EH (cell line): ENCODE data around the gene JAML.
A peak's percentile ranks its signal among the peaks of the same experiment; 100 is the strongest.

Source experiments
- DNase-seq: peaks from one replicate; pipeline ENCODE4 v3.0.0-alpha.2; 2015; ENCODE audit warnings: low read depth

The JAML gene

DNA sequence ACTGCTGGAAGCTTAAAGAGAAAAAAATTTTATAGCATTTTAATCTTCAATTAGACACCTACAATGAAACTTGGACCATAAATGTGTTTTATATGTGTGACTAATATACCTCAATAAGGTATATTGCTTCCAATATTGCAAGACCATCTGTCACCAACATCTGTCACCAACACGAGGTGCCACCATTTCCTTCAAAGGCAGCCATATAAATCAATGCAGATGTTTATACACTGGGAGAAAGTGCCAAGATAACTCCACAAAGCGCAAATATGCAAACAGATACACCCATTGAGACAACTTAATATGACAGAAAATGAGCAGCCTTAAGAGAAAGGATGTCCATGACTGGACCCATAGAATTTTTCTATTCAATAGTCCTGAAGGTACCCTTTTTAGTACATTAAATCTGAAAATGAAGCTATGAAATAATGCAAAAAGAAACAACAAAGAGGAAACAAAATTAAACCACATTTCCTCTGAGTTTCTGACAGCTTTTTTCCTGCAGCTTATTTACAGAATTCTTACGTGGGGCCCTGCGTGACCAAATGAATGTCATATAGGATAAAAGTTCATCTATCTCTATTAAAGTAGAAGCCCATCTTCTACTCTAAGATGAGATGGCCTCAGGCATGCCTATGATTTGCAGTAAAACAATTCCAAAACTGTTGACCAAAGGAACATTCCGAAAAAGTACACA lies 14.8 kb upstream of the JAML start:
- DNase-seq = no peak

DNA sequence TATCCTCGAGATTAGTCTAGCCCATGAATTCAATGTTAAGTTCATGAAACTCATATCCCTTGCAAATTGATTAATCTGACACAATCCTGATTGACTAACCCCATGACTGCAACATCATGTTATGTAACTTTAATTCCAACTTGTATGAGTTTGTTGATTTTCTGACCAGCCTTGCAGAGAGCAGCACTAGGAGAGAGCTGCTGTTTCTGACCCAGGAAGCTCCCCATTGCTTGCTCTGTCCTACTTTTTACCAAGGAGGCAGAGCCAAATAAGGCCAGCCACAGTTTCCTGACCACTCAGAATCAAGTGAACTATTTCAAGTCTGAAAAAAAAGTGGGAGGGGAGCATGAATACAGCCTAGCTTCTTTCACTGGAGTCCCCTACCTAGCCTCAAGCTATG lies 14.1 kb upstream of the JAML start:
- no peak for DNase-seq

DNA sequence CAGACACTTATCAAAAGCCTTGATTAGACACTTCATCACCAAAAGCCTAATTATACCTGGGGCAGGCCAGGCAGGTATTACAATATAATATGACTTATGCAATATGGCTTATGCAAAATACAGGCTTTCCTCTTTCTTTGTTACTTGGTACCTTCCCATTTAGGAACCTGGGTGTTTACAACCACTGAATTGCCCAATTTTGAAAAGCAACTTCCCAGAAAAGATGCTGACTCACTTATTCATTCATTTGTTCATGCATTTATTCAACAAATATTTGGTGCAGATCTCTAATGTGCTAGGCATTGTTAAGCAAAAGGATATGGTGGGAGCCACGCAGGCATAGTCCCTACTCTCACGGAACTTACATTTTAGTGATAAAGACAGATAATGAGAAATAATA lies 13.6 kb upstream of the JAML start:
- DNase-seq = no peak

DNA sequence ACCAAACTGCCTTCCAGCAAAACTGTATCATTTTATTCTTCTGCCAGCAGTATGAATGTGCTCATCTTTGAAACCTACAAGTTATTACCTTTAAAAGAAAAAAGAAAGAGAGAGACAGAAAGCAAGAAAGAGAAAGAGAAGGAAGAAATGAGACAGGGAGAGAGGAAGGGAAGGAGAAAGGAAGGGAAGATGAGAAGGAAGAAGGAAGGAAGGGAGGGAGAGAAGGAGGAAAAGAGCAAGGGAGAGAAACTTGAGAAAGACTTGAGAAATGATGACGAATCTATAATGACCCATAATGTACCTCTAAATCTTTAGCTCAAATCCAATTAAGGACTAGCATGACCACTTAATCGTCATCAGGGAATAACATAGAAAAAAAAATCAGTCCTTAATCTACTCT lies 11.4 kb upstream of the JAML start:
- no peak for DNase-seq

DNA sequence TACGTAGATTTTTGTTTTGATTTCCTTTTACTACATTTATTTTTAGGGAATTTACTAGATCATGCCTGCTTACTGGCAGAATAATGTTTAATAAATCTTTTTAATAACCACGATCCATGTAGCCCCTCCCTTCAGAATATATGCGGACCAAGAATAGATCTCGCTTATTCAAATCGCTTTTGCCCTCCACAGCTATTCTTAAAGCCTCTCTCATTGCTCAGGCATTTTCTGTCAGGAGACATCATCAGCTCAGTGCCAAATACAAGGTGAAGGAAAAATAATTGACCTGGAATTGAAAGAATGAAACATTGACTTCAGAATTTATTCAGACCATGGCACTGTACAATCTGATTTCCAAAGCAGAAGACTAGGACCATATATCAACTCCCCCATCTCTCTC lies 10.0 kb upstream of the JAML start:
- no peak for DNase-seq

DNA sequence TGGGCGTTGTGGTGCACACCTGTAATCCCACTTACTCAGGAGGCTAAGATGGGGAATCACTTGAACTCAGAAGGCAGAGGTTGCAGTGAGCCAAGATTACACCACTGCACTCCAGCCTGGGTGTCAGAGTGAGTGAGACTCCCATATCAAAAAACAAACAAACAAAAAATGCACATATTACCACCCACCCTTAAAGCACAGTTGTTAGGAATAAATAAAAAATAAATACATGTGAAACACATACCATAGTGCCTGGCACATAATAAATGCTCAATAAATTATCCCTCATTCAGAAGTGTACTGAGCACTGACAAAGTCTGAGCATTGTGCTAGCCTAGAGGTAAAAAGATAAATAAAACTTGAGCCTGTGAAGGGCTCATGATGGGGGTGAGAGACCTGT lies 9.0 kb upstream of the JAML start:
- DNase-seq = no peak

DNA sequence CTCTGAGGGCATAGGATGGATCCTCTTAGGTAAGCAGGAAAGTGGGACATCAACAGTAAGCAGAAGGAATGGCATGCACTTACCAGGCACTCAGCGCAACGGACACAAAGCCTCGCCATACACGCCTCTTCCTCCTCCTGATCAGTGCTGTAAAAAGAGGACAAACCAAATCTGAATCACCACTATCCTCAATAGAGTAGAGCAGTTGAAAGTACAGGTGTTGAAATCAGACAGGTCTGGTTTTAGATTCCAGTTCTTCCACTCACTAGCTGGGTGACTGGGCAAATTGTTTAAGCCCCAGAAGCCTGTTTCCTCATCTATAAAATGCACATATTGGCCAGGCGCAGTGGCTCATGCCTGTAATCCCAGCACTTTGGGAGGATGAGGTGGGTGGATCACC lies 8.6 kb upstream of the JAML start:
- no peak for DNase-seq

DNA sequence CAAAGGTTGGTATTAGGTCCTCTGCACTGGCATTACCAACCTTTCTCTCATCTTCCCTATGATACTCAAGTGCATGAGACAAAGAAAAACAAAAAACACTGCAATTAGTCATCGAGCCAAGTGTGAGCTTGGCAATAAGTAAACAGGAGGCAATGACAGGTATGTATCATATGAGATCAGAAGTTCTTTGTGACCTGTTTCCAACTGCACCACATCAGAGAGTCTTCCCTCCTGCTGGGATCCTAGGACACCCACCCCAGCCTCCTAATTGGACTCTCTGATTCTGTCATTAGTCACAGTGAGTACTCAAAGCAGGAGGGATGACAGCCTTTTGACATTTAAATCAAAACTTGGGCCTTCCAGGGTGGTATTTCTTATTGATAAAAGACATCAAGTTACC lies 7.8 kb upstream of the JAML start:
- no peak for DNase-seq

DNA sequence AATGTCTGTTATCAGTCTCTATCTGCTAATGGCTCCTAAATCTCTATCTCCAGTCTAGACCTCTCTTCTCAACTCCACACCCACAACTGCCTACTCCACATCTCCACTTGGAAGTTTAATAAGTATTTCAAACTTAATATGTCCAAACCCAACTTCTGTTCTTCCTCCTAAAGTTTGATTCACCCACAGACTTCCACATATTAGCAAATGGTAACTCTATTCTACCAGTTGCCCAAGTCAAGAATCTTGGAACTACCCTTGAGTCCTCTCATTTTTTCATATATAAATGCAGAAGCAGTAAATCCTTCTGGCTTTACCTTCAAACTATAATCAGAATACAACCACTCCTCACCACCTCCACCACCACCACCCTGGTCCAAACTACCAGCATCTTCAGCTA lies 6.7 kb upstream of the JAML start:
- no peak for DNase-seq

DNA sequence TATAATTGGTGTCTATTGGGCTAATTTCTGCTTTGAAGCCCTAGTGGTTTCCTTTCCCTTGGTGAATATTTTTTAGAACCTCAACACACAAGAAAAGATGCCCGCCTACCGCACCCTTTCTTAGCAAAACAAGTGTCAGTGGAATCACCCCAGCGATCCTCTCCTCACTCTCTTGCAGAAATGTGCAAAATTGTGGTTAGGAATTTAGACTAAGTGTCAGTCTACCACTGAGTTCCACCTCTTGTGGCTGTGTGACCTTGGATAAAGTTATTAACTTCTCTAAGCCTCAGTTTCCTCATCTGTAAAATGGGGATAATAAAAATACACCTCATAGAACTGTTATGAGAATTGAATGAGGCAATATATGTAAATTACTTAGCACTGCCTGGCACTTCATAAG lies 5.3 kb upstream of the JAML start:
- DNase-seq = no peak

DNA sequence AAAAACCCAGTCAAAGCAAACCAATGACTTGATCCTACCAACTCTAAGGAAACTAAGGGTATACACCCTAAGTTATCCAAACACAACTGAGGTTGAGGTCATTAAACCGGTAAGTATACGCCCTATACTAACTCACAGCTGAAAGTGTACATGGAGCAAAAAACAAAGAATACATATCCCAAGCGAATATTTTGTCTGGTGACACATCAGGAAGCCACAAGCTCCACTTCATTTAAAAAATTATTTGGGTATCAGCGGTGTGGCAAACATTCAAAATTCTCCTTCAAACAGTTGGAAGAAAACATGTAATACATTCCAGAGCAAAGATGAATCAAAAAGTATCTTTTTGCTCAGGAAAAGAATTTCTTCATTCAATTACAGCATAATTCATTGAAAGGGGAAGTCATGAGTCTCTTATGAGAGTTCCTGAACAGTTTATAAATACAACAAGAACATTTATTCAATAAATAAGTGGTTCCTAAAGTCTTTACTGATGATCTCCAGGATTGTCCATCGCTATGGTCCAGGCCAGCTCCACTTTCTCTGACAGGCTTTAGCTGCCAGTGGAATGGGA lies 4.5 kb upstream of the JAML start:
- peak; percentile 8 for DNase-seq

DNA sequence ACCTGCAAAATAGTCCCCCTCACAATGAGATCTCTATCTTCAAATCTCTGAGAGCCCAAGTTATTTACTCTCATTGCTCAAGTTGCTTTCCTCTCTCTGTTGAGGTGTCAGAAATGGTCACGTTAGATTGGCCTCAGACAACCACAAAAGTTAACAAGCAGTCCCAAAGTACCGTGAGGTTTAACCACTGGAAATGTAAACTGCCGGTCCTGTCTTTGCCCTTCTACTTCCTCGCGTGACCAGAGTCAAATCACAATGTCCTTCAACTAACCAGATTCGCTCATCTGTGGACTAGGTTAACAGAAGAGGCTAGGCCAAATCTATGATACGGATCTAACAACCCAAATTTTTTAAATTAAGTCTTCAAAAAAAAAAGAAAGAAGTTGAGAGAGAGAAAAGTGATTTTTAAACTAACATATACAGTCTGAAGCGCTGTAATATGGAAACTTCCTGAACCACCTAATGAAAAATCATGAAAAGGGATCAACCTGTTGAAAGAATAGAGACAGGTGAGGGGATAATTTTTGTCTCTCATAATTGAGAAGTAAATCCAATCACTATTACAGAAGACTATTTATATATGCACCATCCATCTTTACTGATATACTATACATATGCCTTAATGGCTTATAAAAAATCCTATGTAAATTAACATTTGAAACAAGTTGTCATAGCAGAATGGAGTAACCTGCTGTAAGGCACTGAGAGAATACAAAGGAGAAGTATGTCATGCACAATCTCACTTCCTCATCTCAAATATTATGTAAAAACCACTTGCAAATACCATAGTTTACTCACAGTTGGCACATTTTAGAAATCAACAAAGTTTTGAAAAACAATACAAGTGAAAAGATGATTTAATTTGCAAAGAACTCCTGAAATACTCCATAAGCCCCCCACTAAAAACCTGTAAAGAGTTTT lies 3.3 kb upstream of the JAML start:
- no peak for DNase-seq

DNA sequence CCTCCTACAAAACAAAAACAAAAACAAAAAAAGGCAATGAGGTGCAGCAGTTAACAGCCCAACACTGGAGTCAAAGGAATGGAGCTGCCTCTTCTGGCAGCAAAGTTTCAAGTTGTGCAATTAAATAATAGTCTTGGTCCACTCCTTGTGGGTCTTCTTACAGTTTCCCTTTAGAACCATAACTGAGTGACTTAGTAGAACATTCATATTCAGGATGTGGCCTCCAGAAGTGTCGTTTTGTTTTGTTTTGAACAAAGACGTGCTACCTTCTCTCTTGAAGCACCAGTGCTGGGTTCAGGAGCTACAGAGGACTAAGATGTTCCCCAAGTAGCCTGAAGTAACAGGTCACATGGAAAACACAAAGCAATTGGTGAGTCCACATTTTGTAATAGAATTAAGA lies 2.0 kb upstream of the JAML start:
- no peak for DNase-seq

DNA sequence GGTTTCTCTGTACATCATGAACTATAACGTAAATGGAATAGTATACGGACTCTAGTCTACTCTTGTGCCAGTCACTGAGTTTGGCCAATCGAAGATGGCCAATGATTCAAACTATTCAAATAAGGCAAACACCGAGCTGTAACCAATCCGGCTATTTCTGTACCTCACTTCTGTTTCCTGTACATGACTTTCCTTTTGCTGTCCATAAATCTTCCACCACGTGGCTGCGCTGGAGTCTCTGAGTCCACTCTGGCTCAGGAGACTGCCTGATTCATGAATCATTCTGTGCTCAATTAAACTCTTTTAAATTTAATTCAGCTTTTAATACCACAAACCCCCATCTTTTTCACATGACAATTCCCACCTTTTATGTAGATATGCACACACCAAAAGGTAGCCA lies 1.5 kb upstream of the JAML start:
- DNase-seq = peak; percentile 18

DNA sequence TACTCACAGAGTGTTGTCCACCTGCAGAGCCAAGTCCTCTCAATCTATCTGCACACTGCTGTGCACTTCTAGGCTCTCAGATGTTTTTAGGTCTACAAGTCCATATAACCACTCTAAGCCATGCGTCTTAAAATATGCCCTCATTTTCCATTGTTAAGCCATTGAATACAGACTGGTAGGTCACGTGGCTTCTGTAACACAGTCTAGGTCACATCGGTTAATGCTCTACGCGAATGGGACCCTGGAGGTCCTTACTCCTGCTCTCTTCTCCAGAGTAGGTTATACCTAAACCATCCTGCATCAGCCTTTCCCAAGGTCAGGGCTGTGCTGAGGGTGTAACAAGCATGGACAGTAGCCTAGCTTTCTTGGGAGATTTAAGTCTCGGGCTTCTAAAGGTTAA lies 819 bp downstream of the JAML start:
- no peak for DNase-seq

DNA sequence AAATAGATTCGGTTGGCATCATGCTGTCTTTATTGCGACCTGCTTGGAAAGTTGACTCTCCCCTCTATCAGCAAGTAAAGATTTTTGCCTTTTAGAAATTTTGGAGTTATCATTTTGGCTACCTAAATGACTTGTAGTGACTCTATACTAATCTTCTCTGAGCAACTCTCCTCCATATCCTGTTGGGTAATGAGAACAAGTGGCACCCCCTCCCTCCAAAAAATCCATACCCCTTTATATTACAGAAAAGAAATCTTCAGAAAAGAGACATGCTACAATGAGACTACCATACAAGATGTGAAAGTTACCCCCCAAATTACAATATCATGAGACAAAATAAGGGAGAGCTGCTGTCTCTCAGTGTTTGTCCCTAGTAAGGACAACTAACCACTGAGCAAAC lies 1.2 kb downstream of the JAML start:
- DNase-seq = no peak

DNA sequence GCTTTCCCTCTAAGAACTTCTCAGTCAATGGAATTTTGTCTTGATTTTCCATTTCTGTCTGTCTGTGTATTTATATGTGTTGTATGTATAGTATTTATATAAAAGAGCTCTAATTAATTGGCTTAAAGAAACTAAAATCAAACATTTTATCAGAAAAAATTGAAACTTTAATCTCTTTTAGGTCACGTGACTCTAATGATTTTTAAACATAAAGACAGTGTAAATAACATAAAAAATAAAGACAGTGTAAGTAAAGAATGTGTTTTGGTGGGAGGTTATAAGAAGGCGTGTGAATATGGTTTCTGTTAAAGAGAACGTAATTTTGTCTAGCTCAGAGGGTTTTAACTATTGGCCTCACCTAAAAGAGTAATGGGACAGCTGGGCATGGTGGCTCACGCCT lies 2.4 kb downstream of the JAML start:
- no peak for DNase-seq

DNA sequence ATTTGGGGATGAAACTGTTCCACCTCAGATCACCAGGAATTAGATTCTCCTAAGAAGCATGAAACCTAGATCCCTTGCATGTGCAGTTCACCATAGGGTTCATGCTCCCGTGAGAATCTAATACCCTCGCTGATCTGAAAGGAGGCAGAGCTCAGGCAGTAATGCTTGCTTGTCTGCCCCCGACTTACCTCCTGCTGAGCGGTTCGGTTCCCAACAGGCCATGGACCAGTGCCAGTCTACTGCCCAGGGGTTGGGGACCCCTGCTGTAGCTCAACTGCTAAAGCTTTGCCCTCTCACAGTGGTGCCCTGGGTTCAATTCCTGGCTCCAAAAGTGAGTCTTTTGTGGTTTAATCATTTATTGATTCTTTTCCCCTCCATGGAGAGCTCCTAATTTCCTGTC lies 3.4 kb downstream of the JAML start:
- DNase-seq = no peak

DNA sequence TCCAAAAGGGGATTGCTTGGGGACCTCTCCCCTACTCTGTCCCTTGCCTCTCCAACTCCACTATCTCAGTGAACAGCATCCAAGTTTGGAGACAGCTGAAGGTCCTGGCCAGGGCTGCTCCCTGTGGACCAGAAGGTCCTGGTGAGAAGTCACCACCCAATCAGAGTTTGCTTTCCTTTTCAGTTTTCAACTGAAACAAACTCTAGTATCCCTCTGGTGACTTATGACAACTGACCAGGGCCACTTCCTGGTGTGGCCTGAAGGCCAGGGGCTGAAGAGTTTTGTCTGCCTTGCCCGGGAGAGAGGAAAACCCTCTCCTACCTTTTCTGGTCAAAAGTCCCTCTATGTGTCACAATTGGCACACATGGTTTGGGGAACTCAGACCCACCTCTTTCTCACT lies 5.1 kb downstream of the JAML start:
- DNase-seq = no peak

DNA sequence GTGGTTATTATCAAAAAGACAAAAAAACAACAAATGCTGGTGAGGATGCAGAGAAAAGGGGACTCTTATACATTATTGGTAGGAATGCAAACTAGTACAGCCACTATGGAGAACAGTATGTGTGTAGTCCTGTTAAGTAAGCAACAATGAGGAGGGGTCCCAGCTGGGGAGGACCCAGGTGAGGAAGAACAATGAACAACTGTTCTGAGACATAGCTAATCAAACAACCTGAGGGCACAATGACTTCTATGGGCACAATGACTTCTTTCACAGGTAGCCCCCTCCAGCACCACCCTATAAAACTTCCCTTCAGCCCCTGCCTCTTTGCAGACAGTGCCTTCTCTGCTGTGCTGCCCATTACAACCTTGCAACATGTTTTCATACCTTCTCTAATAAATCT lies 5.6 kb downstream of the JAML start:
- DNase-seq = no peak

DNA sequence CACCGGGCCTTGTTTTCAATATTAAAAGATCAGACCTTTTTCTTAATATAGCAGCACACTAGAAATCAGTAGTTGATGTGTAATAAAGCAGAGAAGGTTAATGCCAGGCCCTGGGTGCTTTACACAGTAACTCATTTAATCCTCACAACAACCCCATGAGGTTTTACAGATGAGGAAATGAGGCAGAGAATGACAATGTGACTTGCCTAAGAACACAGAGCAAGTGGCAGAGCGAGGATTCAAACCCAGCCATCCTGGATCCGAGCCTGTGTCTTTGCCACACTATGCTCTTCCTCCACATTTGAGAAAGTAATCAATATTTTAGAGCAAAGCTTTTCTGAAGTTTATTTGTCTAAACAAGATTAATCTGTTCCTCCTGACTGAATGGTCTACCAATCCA lies 7.2 kb downstream of the JAML start:
- DNase-seq = no peak

DNA sequence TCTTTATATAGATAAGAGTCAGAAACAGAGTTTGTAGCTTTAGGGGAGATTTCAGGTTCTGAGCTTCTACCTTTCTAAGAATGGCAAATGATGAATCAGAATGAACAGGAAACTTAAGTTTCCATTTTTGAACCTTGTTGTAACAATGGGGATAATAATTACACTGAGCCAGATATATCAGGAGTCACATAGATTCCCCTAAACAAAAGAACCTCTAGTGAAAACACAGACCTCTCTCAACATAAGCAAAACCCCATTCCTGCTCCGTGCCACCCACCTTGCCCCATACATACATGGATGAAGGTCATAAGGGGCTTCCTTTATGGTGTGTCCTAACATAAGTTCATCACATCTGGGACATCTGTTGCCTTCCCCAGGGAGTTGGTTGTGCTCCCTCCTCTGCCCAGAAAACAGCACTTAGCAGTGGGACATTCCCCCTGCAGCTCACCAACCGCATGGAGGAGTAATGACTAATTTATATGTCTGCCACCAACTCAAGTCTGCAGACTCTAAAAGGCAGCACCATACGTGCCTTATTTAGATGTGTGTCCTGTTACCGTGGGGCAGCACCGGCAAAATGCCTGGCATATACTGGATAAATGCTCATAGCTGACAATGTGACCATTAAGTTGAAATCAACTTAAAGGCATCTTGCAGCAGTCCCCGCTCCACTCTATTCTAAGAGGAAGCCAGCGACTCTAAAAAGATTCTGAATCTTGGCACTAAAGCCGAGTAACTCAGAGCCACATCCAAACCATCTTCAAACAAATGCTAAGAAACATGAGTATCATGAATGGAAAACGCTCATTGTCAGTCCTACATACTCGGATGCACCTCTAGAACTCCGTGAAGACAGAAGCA lies 8.0 kb downstream of the JAML start:
- DNase-seq = no peak
